T47D (cell line): Measurements from ENCODE around the gene ADCYAP1R1.
A peak's percentile ranks its signal among the peaks of the same experiment; 100 is the strongest.

Experiments used
- DNase-seq, 2 experiments: peaks; one replicate each; pipeline versions ENCODE4 v3.0.0 to v3.0.0-alpha.2; 2011 to 2012; ENCODE audit warnings: low read depth in 1 of 2, low spot score in 1 of 2
- JUND ChIP-seq: IDR thresholded peaks from 2 replicates; pipeline ENCODE4 v1.6.1; 2012; ENCODE audit warnings: low read depth
- in situ Hi-C: cut with HindIII; loops from 2 replicates; pipeline ENCODE4 v1.10.0; 2016; ENCODE audit warnings: low sequenced_read_pairs, low pct_unique_long_range_greater_than_20kb

Gene ADCYAP1R1

DNA sequence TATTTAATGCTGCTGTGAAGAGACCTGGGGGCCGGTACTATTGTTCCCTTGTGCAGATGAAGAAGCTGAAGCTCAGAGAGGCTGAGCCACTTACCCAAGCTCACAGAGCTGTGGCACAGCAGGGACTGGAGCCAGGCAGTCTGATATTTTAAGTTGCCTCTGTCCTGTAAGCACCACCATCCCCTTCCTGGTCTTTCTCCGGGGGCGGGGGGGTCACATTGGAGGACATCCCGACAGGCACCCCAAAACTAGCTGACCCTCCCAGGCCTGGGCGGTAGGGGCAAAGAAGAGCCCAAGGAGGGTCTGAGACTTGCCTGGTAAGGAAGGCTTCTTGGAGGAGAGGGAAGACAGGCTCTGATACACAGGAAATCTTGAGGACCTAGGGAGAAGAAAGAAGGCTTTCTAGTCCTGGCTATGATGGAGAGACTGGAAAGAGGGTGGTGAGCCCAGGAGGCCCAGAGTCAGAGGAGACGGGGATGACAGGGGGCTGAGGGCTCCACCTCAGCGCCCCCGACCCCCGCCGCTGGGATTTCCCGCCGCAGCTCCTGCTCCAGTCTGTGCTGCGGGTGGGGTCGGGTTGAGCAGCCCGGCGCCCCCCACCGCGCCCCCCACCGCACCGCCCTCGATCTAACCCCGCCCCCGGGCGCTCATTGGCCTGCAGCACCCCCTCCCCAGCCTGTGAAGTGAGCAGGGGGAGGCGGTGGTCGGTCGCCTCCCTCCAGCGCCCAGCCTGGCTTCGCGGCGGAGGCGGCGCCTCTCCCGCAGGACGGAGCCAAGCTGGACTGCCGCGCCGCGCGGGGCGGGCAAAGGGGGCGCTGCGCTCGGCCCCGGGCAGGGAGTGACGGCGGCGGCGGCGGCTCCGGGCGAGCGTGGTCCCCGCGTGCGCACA lies at the start of gene ADCYAP1R1:
Gene ADCYAP1R1 (plus strand): TSS at position 711 of the 889 bp plus-strand sequence. CDS start 10,957 bp downstream, outside the sequence.
- no peak for TF ChIP-seq JUND
- in situ Hi-C loops = no loop called here
- peak in 1 of 2 experiments; percentile 28 for DNase-seq

DNA sequence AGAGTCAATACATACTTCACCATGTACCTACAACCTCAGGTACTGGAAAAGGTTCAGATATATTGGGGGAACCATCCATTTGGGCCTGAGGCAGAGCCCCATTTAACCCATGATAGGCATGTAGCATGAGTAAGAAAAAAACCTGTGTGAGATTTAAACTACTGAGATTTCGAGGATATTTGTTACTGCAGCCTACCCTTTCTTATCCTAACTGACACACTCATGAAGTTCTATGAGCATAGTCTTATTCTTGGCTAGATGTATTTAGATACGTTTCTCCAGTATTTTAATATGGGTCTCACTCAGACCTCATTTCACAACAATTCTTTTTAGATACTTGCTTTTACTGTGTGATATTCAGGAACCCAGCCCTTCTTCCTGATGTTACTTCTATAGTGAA lies 49.0 kb upstream of the ADCYAP1R1 start:
- no peak for DNase-seq
- no peak for TF ChIP-seq JUND
- in situ Hi-C loops = no loop called here

- in situ Hi-C loops = no loop called here
- no peak for TF ChIP-seq JUND
- DNase-seq = no peak
Measured at GRCh38 chr7:31003721-31004120, 48.4 kb upstream of the ADCYAP1R1 start.

- TF ChIP-seq JUND = no peak
- no peak for DNase-seq
- in situ Hi-C loops = no loop called here
Measured at GRCh38 chr7:31004393-31004792, 47.7 kb upstream of the ADCYAP1R1 start.

GRCh38 chr7:31006857-31007256 lies 45.3 kb upstream of the ADCYAP1R1 start:
- TF ChIP-seq JUND = no peak
- DNase-seq = no peak
- in situ Hi-C loops = no loop called here

DNA sequence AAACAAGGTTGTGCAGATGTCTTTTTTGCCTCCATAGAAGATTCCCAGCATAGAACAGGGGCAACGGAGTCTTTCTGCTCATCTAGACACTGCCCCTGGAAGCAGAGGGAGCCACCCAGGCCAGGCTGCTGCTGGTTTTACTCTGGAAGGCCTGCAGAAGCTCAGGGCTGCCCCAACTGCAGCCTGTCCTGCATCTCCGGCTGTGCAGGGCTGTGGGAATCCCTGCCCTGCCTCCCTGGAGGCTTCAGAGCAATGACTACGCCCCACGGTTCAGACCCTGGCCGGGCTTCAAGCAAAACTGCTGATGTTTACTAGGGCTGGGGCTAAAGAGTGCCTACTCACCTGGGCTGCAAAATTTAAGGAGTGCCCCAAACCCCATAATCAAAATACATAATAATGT lies 44.5 kb upstream of the ADCYAP1R1 start:
- in situ Hi-C loops = no loop called here
- no peak for DNase-seq
- TF ChIP-seq JUND = no peak

DNA sequence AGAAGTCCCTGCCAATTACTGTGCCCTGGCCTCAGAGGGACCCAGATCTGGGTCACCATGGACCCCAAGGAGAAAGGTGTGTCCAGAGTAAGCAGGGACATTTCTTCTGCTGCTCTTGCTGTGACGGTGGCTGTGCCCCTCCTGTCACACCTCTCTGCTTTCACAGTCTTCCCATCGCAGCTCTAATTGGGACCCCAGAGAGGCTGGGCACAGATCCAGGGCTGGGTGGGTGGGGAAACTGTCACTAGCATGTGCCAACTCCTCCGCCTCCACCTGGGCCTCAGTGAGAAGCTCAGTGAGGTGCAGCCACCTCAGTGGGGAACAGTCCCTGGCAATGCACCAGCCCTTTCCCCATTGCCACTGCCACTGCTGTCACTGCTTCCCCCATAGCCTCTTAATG lies 37.3 kb upstream of the ADCYAP1R1 start:
- no peak for TF ChIP-seq JUND
- in situ Hi-C loops = no loop called here
- DNase-seq = no peak

GRCh38 chr7:31017032-31017675 lies 35.0 kb upstream of the ADCYAP1R1 start:
- no peak for DNase-seq
- in situ Hi-C loops = no loop called here
- TF ChIP-seq JUND = no peak

DNA sequence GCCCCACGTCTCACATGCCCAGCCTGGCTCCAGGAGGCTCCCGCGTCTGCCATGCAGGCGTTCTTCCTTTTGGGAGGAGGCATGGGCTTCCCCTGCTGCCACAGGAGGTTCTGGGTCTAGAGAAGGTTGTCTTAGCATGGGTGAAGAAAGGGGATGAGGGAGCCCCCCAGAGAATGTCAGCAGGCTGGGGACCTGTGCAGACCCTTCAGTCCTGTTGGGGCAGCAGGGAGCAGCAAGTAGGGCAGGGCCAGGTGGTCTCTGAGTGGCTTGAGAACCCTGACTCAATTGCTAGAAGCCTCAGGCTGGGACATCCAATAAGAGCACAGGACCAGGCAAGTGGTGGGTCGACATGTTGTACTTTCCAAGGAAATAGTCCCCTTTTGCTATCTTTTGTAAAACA lies 34.4 kb upstream of the ADCYAP1R1 start:
- in situ Hi-C loops = no loop called here

DNA sequence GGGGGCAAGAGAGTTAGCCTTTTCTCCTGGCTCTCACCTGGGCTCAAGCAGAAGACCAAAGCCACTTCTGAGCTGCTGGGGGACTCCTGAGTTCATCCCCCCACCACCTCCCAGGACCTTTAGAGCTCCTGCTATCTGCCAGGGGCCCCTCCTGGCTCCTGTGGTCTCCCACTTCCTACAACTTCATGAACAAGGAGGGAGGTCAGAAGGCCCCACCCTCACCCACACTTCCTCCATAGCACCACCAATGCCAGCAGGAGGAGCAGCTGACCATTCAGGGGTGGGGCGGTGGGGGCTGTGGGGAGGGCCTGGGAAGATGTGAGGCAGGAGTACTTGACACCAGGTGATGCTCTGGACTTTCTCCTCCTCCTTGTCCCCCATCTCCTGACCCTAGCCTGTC lies 32.6 kb upstream of the ADCYAP1R1 start:
- TF ChIP-seq JUND = no peak
- in situ Hi-C loops = no loop called here
- DNase-seq = no peak

More for the DNA sequence above, 34.4 kb upstream of the ADCYAP1R1 start:
- no peak for DNase-seq
- TF ChIP-seq JUND = no peak

DNA sequence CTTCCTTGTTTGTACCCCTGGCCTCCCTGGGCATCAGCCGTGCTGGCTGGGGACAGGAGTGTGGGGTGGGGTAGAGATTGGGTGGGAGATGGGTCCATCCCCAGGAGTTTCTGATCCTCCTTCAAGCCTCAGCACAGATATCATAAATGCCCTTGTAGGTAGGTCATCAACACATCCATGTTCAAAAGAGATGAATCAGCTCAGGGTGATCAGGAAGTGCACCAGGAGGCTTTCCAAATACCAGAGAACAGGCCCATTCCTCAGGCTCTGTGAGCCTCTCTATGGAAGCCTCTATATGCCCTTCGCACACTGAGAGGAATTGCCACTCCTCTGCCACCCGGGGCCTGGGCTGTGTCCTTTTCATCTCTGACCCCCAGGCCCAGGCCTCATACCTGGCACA lies 31.9 kb upstream of the ADCYAP1R1 start:
- in situ Hi-C loops = no loop called here
- DNase-seq = no peak
- no peak for TF ChIP-seq JUND

- DNase-seq = no peak
- in situ Hi-C loops = no loop called here
- no peak for TF ChIP-seq JUND
Measured at GRCh38 chr7:31020652-31021051, 31.5 kb upstream of the ADCYAP1R1 start.

DNA sequence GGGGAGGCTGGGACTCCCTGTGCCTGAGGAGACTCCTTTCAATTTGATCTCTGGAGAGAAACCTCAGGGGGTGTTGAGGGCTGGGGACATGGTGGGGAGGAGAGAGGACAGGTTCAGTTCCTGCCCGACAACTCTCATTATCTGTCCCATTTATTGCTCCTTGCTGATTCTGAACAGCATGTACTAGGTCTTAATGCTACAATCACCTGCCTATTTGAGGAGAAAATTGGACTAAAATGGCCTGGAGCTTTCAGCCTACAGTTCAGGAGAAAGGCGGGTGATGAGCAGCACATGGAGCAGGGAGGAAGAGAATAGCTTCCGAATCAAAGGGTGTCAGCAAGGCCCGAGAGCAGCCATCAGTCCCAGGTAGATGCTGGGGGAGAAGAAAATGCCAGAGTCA lies 30.0 kb upstream of the ADCYAP1R1 start:
- no peak for TF ChIP-seq JUND
- in situ Hi-C loops = no loop called here
- DNase-seq = no peak
